T-helper 2 cell treated with Interferon-gamma antibody and Interleukin-4, amounts not matched to agents 5 μg/mL and 100 μg/mL, for 36 hours (primary cell): ENCODE data around the gene ILK.

Experiments used
- DNase-seq: peaks from one replicate; pipeline ENCODE4 v3.0.0; 2021; ENCODE audit warnings: low spot score
- H3K27ac Mint-ChIP-seq: one replicate; pipeline ENCODE4 v1.8.0; 2021; ENCODE audit warnings: mild to moderate bottlenecking, mixed read lengths
- H3K27me3 Mint-ChIP-seq: one replicate; pipeline ENCODE4 v1.8.0; 2021; ENCODE audit warnings: low read depth, mixed read lengths
- H3K36me3 Mint-ChIP-seq: one replicate; pipeline ENCODE4 v1.8.0; 2021; ENCODE audit warnings: low read depth, mixed read lengths
- H3K4me1 Mint-ChIP-seq: one replicate; pipeline ENCODE4 v1.8.0; 2021; ENCODE audit warnings: low read depth, mixed read lengths
- H3K4me3 Mint-ChIP-seq: one replicate; pipeline ENCODE4 v1.8.0; 2022; ENCODE audit warnings: mild to moderate bottlenecking, moderate library complexity, mixed read lengths
- H3K9me3 Mint-ChIP-seq: one replicate; pipeline ENCODE4 v1.8.0; 2021; ENCODE audit warnings: mixed read lengths

ILK gene

GRCh38 chr11:6603287-6604080 is at the start of gene ILK, which contains the start of gene RRP8:
Gene ILK, plus strand, starts transcription at chr11:6603774. Its CDS starts 498 bp downstream, at chr11:6604272.
Gene RRP8, minus strand, starts transcription at chr11:6603616. Its CDS starts 114 bp downstream, at chr11:6603502.
- Mint-ChIP-seq H3K27me3 (no peaks in the 10 kb centered on the region), H3K9me3 (no peaks in the 10 kb centered on the region), H3K27ac (no peak within 1 kb of the TSS), H3K36me3 (peaks cover 39% of the 10 kb centered on the region), H3K4me3 (no peak within 1 kb of the TSS), H3K4me1 (peaks cover 27% of the 10 kb centered on the region)
- peak; percentile 87 for DNase-seq

GRCh38 chr11:6554828-6555706 is 48.5 kb upstream of the ILK start:
- Mint-ChIP-seq H3K4me3 (no peak overlapping the region), H3K9me3 (no peaks in the 10 kb centered on the region), H3K27me3 (no peaks in the 10 kb centered on the region), H3K36me3 (no peaks in the 10 kb centered on the region), H3K4me1 (no peaks in the 10 kb centered on the region), H3K27ac (no peak overlapping the region)
- no peak for DNase-seq

- no peaks in the 10 kb centered on the region for H3K4me1 Mint-ChIP-seq
- H3K27me3 Mint-ChIP-seq: no peaks in the 10 kb centered on the region
- DNase-seq: no peak
- no peaks in the 10 kb centered on the region for H3K36me3 Mint-ChIP-seq
- no peak overlapping the region for H3K27ac Mint-ChIP-seq
- no peaks in the 10 kb centered on the region for H3K9me3 Mint-ChIP-seq
- no peak overlapping the region for H3K4me3 Mint-ChIP-seq
These were observed 47.2 kb upstream of the ILK start for GRCh38 chr11:6556139-6556949.

GRCh38 chr11:6557063-6557462 is 46.5 kb upstream of the ILK start:
- no peaks in the 10 kb centered on the region for H3K4me1 Mint-ChIP-seq
- no peak for DNase-seq
- H3K27ac Mint-ChIP-seq: no peak overlapping the region
- H3K27me3 Mint-ChIP-seq: no peaks in the 10 kb centered on the region
- H3K9me3 Mint-ChIP-seq: no peaks in the 10 kb centered on the region
- H3K4me3 Mint-ChIP-seq: no peak overlapping the region
- no peaks in the 10 kb centered on the region for H3K36me3 Mint-ChIP-seq

GRCh38 chr11:6557761-6558674 is 45.6 kb upstream of the ILK start:
- no peak overlapping the region for H3K27ac Mint-ChIP-seq
- H3K27me3 Mint-ChIP-seq: no peaks in the 10 kb centered on the region
- H3K9me3 Mint-ChIP-seq: no peaks in the 10 kb centered on the region
- no peaks in the 10 kb centered on the region for H3K4me1 Mint-ChIP-seq
- H3K36me3 Mint-ChIP-seq: no peaks in the 10 kb centered on the region
- no peak overlapping the region for H3K4me3 Mint-ChIP-seq
- no peak for DNase-seq

GRCh38 chr11:6559369-6559768 is 44.2 kb upstream of the ILK start:
- no peak for DNase-seq
- no peaks in the 10 kb centered on the region for H3K27me3 Mint-ChIP-seq
- H3K9me3 Mint-ChIP-seq: no peaks in the 10 kb centered on the region
- peaks cover 2% of the 10 kb centered on the region for H3K36me3 Mint-ChIP-seq
- no peak overlapping the region for H3K27ac Mint-ChIP-seq
- no peak overlapping the region for H3K4me3 Mint-ChIP-seq
- H3K4me1 Mint-ChIP-seq: no peaks in the 10 kb centered on the region

- H3K9me3 Mint-ChIP-seq: no peaks in the 10 kb centered on the region
- H3K27ac Mint-ChIP-seq: no peak overlapping the region
- no peaks in the 10 kb centered on the region for H3K4me1 Mint-ChIP-seq
- H3K36me3 Mint-ChIP-seq: peaks cover 2% of the 10 kb centered on the region
- H3K4me3 Mint-ChIP-seq: no peak overlapping the region
- no peaks in the 10 kb centered on the region for H3K27me3 Mint-ChIP-seq
- DNase-seq: no peak
These were observed 42.3 kb upstream of the ILK start for GRCh38 chr11:6561288-6561687.

GRCh38 chr11:6563121-6563619 is 40.4 kb upstream of the ILK start:
- peaks cover 2% of the 10 kb centered on the region for H3K36me3 Mint-ChIP-seq
- no peaks in the 10 kb centered on the region for H3K4me1 Mint-ChIP-seq
- H3K4me3 Mint-ChIP-seq: no peak overlapping the region
- H3K27me3 Mint-ChIP-seq: no peaks in the 10 kb centered on the region
- no peaks in the 10 kb centered on the region for H3K9me3 Mint-ChIP-seq
- no peak overlapping the region for H3K27ac Mint-ChIP-seq
- no peak for DNase-seq

- Mint-ChIP-seq H3K4me1 (no peaks in the 10 kb centered on the region), H3K36me3 (peaks cover 2% of the 10 kb centered on the region), H3K4me3 (no peak overlapping the region), H3K27me3 (no peaks in the 10 kb centered on the region), H3K9me3 (no peaks in the 10 kb centered on the region), H3K27ac (no peak overlapping the region)
- DNase-seq: no peak
These were observed 39.9 kb upstream of the ILK start for GRCh38 chr11:6563667-6564066.

- no peaks in the 10 kb centered on the region for H3K4me1 Mint-ChIP-seq
These were observed 38.2 kb upstream of the ILK start for GRCh38 chr11:6565325-6565724.

GRCh38 chr11:6565988-6566703 is 37.4 kb upstream of the ILK start:
- no peak overlapping the region for H3K27ac Mint-ChIP-seq
- peaks cover 3% of the 10 kb centered on the region for H3K36me3 Mint-ChIP-seq
- no peaks in the 10 kb centered on the region for H3K4me1 Mint-ChIP-seq
- H3K4me3 Mint-ChIP-seq: no peak overlapping the region
- H3K9me3 Mint-ChIP-seq: no peaks in the 10 kb centered on the region
- DNase-seq: no peak
- no peaks in the 10 kb centered on the region for H3K27me3 Mint-ChIP-seq

More at GRCh38 chr11:6565325-6565724, 38.2 kb upstream of the ILK start:
- Mint-ChIP-seq H3K4me3 (no peak overlapping the region), H3K9me3 (no peaks in the 10 kb centered on the region), H3K27me3 (no peaks in the 10 kb centered on the region), H3K36me3 (peaks cover 3% of the 10 kb centered on the region), H3K27ac (no peak overlapping the region)
- no peak for DNase-seq

- Mint-ChIP-seq H3K36me3 (peaks cover 3% of the 10 kb centered on the region), H3K4me1 (no peaks in the 10 kb centered on the region), H3K27me3 (no peaks in the 10 kb centered on the region), H3K9me3 (no peaks in the 10 kb centered on the region), H3K27ac (no peak overlapping the region), H3K4me3 (no peak overlapping the region)
- DNase-seq: no peak
These were observed 36.7 kb upstream of the ILK start for GRCh38 chr11:6566704-6567370.
